ENCODE data around the gene DLG2.
"Not testable (repeated sequence)": the region's sequence is repeated elsewhere in the genome, so short reads cannot be mapped to it uniquely, and the experiment has no call there.

Gene DLG2

DNA sequence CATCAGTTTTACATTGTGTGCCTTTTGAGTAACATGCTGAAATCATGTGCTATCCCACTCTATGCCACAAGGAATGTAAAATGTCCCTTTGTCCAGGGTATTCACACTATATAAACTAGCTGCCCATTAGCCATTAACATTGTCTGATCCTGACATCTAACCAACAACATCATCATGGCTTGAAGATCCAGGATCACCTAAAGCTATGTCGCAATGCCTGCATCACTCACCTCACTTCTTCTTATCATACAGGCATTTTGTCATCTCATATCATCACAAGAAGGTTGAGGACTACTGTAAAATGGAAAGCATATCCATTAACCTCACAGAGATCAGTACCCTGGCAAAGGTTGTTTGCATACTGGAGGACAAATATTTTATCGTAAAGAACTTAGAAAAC lies 742.3 kb downstream of the DLG2 start:
- DNase-seq, result no peak

DNA sequence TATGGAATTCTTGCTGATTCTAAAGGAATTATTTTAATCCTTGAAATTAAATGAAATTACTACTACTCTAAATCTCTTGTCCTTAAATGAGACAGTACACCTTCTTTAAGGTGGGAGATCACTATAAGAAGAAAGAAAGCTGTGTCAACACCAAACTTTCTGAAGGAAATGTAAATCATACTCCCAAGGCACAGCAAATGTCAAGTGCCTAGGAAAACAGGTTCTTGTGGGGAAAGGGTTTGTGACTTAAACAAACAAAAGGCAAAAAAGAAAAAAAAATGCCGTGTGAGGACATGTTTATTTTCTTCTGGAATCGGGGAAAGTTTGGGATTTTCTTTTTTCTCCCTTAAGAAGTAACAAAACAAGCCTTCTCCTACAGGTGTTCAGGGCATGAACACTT lies 745.1 kb downstream of the DLG2 start:
- DNase-seq, result no peak

DNA sequence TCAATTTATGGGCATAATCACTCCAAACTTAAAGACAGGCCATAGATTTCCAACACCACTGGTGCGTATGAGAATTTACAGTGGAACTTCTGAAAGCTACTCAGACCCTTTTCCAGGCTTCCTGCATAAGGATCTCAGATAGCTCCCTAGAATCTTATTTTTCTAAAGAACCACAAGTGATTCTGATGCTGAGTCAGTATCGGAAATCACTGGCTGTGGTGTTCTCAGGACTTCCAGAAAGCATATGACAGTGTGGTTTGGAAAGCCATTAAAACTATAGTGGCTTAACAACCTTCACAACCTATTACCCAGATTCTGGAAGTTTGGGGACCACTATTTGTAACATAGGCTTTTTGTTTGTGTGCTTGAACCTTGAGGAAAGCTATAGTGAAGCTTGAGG lies 756.0 kb downstream of the DLG2 start:
- DNase-seq, result no peak

DNA sequence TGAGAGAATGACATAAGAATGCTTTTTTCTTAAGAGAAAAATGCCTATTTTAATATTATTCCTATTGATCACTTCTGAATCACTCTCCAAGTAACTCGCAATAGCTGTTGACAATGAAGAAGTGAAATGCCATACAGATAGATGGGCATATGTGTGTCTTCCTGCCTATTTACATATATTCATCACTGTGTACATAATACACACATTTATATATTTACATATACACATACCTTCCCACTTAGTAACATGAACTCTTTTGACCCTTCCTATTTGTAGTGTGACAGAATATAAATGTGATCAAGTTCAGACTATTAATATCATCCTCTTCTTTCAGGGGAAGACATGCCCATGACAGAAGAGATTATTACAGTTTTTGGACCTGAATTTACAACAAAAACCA lies 756.7 kb downstream of the DLG2 start:
- no peak for DNase-seq

DNA sequence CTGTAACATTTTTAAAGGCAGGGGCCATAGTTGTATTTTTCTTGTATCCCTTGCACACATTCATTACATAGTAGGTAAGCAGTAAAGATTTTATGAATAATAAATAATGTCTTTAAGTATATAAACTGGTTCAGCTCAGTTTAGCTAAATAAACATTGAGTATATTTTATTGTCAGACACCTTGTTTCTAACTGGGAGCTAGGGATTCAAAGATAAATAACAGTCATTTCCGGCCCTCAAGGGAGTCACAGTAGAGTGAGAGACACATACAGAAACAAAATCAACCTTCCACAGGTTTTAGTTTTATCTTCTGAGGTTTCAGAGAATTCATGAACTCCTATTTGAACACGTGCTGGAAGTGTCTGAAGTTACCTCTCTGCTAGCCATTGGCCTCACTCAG lies 760.2 kb downstream of the DLG2 start:
- no peak for DNase-seq

DNA sequence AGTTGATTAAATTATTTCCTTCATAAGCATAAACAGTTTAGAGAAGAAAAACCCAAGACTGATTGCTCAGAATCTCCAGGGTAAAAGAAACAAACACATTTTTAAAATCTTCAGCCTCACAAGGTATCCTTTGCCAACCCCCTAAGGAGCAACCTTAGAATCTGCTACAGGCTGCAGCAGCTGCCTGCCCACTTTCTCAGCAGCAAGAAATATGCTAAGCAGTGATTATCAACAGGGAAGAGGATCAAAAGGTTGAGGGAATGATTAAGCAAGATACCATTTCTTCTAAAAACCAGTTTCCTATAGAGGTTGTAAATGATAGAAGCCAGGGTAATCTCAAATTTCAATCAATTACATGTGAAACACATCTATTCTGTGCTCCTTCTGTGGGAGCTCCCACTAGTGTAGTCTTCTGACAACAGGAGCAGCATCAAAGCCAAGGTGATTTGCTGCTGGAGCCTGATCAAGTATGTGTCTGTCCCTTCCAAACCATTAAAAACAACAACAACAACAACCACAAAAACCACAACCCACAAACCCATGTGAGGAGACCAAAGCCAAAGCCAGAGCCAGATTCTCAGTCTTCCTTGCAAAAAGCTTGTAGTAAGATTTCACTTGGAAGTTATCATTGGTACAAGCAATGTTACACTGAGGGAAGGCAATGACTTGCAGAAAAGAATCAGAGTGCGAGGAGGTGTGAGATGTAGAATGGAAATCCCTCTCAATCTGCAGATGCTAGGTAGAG lies 761.2 kb downstream of the DLG2 start:
- DNase-seq, result no peak

DNA sequence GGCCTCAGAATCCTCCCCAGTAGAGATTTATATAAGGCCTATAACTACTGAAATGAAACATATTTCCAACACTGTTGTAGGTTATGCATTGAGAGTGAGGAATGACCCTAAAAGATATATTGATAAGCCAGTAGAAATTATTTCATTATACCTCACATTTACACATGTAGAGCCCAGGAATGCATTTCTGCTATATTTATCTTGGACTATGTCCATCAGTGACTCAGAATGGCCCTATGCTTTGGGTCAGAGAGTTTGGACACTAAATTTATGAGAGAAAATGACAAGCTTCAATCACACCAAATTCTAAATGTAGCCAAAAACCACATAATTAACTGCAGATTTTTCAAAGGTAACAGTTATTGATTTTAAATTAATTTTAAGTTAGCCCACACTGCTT lies 761.9 kb downstream of the DLG2 start:
- no peak for DNase-seq

DNA sequence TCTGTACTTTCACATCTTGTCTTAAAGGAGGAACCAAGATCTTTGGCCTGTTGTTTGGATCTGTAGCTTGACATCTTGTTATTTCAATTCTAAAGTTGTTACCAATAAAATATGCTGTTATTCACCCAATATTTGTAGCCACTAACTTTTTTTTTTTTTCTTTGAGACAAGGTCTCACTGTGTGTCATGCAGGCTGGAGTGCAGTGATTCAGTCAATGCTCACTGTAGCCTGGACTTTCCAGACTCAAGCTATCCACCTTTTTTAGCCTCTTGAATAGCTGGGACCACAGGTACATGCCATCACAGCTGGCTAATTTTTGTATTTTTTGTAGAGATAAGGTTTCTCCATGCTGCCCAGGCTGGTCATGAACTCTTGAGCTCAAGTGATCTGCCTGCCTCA lies 769.4 kb downstream of the DLG2 start:
- no peak for DNase-seq

DNA sequence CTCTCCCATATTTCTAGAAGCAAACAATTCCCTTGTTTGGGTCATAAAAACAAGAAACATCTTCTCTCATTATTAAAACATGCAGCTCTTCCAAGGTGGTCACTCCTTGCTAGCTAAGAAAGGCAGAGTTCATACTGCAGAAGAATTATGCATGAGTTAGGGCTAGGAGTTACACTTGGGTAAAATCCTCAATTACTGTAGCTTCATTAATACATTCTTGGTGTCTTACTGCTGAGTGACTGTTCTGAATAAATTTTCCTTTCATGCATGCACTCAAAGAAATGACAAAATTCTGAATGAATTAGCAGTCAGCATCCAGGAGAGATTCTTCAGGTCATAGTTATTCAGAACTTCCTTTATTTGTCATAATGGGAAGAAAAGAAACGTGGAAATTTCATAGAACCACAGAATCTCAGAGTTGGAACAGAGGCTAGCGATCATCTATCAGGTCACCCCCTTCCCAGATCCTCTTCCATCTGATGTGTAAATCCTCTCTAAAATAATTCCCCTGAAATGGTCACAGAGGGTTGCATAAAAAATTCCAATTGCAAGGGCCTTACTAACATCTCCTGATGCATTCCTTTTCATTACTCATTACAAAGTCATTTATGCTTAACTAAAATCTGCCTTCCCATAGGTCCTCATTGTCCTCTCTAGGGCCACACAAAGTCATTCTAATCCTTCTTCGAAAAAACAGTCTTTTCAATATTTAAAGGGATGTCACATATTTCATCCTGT lies 771.5 kb downstream of the DLG2 start:
- no peak for DNase-seq

DNA sequence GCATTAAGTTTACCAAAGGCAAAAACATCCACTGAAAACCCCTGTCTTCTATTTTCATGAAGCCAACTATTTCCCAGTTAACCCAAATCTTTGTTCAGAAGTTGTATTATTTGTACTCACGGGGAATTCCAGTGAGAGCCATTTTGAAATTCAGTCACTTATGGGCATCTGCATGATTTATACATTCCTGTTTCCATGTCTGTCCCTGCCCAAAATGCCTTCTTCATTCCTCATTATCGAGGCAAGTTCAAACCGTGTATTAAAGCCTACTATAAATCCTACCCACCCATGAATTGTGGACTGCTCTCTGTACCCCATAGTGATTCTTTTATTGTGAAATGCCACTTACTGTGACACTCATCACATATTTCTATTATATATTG lies 772.7 kb downstream of the DLG2 start:
- DNase-seq, result no peak

DNA sequence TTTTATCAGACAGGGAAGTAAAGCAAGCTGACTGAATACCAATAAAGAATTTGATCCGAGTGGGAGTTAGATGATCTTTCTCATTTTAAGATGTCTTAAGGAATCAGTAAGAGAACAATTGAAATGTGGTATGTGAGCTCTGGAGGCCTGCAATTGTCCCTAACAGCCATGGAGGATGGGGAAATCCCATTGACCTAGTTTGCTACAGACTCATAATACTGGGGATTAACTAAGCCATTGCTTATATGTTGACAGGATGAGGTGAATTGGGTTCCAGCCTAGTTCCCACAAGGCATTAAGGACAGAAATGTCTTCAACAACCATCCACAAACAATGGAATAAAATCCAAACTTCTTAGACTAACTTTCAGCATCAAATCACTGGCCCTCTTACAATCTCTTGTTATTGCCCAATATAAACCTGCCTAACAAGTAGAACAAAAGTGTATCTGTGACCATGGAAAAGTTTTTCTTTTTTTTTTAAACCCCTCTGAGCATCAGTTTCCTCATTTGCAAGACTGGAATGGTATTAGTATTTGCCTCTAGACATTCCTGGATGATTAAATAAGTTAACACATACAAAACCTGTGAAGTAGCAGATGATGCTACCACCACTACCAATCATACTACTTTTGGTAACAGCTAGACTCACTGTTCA lies 773.2 kb downstream of the DLG2 start:
- DNase-seq, result no peak

DNA sequence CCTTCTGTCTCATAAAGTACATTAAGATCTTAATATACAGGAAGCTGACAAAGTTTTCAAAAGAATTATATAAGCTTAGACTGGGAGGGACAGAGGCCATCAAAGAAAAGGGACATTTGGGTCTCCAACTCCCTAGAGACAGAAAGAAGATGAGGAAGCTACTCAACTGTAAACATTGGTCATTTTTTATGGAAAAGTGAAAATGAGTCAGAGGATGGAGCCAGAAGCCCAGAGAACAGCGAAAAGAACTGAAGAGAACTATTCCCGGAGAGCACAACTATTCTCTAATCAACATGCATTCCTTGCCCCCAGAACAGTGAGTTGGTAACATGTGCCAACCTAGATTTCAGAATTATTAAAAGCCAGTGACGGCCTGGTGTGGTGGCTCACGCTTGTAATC lies 779.3 kb downstream of the DLG2 start:
- no peak for DNase-seq

DNA sequence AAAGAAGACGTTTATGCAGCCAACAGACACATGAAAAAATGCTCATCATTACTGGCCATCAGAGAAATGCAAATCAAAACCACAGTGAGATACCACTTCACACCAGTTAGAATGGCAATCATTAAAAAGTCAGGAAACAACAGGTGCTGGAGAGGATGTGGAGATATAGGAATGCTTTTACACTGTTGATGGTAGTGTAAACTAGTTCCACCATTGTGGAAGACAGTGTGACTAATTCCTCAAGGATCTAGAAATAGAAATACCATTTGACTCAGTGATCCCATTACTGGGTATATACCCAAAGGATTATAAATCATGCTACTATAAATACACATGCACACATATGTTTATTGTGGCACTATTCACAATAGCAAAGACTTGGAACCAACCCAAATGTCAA lies 786.9 kb downstream of the DLG2 start:
- not testable (repeated sequence) for DNase-seq

DNA sequence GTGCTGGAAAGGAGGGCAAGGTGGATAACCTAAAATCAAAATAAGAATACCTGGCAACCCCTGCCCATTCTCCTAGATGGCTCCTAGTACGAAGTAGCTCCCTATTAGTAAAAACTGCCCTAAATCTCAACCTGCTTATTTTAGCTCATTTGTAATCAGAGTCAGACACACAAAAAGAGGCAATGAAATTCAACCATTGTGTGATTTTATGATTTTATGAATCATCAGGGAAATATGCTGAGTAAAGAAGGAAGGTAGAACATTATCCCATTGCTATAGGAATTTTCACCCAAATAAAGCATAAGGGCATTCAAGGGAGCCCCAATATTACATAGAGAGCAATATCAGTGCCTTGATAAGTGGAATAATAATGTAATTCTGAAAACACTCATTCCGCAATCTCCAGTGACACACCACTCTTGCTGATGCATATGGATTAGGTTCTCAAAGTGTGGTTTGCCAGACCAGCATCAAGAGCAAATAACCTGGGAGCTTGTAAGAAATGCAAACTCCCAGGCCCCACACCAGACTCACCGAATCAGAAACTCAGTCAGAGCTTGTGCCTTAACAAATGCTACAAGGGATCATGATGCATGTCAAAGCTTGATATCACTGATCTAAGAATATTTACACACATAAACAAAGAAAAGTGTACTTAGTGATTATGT lies 789.6 kb downstream of the DLG2 start:
- DNase-seq, result no peak

DNA sequence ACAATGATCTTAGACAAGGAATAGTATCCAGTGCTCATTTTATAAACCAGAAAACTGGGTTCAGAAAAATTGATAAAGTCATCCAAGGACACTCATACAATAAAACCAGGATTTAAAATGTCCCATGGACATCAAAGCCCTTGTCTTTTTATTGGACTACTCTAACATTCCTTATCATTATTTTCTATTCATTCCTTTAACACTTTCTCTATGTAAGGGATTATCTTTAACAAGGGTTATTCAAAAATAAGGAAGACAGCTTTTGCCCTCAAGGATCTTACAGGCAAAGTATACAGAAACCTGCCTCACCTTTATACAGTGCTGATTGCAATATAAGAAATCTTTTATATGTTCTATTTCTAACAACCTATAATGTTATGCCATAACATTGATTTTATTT lies 790.8 kb downstream of the DLG2 start:
- no peak for DNase-seq

DNA sequence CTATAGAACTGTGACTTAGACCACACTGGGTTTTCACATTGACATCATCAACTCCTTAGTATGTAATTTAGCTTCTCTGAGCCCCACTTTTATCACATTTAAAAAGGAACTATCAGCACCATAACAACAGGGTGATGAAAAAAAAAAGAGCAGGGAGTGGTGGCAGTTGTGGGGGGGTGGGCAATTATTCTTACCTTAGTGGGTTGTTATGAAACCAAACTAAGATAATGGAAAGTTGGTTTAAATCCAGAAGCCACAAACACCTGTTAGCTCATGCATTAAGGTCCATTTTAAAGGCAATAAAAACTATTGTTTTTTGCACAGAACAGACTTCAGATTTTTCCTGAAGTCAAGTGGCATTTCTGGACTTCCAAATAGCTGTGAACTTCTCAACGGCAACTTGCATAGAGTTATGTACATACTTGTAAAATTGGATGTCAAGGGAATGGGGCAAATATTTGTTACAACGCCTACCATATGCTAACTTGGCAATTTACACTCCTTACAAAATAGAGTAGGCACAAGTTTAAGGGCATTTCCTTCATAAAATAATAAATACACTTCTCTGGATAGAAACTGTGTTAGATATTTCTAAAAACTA lies 793.6 kb downstream of the DLG2 start:
- no peak for DNase-seq

DNA sequence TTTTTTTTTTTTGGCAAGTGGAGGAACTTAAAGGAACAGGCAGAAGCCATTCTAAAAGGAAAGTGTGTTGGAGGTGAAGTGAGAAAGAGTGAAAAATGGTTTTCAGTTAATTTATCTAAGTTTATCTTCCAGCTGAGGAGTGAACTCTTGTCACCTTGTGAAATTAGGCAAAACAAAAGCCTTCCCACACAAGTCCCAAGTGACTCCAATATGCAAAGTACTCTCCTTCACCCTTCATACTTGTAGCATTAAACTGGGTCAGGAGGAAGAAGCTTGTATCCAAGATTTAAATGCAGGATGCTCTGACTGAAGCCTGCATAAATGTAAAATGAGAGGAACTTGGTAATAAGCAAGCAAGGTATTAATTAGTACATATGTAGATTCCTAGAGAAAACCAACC lies 796.8 kb downstream of the DLG2 start:
- DNase-seq, result no peak

DNA sequence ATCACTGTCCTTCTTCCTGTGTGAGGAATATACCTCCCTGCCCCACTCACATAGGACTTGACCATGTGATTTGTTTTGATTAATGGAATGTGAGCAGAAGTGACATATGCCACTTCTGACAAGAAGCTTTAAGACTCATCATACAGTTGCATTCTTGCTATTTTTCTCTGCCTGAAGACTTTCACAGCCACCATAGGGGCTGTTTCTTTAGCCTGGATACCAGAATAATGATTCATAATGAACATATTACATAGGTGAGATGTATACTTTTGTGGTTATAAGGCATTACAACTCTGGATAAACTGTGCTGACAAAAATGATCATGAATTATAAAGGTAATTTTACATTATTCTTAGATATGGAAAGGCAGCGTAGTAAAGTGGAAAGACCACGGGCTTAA lies 798.0 kb downstream of the DLG2 start:
- no peak for DNase-seq

DNA sequence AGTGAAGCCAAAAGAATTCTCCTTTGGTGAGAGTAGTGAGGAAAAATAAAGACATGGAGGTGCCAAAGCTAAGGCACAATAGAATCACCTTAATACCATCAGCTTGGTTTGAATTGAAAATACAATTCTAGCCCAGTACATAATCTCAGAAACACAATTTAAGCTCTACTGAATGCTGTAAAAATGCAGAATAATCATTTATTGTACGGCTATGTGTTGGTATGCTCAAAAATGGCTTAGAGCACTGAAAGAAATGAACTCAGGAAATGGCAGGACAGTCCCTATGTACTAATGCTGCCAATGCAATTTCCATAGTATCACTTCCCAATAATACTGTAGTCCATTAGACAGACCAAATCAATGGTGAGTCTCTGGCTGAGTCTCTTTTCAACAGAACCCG lies 798.5 kb downstream of the DLG2 start:
- DNase-seq, result no peak

DNA sequence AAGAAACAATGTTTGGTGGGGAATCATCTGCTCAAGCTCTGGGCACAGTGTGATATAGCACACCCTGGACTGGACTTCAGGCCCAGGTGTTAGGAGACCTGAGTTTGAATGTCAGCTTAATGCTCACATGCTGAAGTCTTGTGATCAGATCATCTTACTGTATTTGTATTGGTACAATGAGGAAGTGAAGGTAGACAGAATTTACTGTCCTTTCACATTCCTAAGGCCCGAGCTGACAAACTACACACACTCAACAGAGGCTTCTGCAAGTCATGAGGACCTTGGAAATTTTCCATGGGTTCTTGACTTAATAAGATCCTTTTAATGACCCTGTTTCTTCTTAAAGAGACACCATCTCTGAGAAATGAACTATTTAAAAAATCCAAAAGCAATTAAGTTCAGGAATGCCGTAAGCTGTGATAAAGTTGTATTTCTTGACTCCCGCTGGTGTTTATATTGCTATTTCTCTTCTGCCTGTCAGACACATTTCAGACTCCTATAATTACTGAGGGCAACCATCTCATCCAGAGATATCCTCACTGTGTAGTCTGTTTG lies 802.0 kb downstream of the DLG2 start:
- no peak for DNase-seq

DNA sequence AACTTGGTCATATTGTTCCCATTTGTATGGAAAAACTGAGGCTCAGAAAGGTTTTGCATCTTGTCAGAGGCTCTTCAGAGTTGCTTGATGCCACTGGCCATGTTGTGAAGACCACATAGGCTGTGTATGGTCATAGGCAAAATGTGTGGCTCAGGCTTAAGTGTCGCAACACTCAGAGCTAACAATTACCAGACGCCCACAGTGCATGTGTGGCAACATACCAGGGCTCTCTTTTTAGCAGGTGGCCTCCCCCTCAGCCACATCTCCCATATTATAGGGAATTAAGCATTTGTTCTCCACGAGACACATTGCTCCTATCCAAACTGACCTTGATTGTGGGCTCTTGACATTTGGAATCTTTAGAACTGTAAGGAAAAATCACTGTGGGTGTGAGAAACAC lies 802.5 kb downstream of the DLG2 start:
- no peak for DNase-seq

DNA sequence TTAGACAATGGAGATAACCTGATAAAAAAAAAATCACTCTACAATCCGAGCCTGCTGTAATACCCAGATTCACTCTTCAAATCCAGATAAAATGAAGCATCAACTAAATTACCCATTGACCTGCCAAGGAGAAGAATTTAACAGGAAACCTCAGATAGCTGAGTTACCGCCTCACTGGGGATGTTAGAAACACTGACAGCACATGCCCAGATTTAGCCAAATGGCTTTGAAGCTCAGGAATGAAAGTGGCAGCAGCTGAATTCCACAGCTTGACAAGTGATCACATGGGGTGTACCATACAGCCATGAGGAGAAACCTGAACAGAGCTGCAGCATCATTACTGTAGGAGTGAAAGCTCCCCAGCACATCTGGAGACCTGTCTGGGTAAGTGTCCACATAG lies 807.6 kb downstream of the DLG2 start:
- DNase-seq, result no peak

DNA sequence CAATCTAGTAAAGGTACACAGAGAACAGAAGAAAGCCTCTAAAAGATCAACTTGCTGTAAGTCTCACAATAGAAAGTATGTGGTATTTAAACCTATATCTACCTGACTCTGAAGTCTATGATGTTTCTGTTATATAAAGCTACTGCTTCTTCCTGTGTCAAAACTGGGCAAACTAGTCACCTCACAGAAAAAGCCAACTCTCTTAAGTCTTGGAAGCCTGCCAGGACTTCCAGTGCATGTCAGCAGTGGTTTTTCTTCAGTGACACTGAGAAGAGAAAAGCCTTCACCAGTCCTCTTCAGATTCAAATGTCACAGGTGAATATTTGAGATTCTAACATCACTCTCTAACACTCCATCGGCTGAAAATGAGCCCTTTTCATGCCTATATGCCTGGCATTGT lies 808.0 kb downstream of the DLG2 start:
- DNase-seq, result no peak

All from effector CD4-positive, alpha-beta T cell (primary cell).